HL-60 (cell line): ENCODE measurements around the gene NBDY.

Experiments
- GABPA ChIP-seq: IDR thresholded peaks from 2 replicates; pipeline ENCODE4 v1.6.1; 2012; ENCODE audit warnings: low read depth
- SPI1 ChIP-seq: IDR thresholded peaks from 2 replicates; pipeline ENCODE4 v1.6.1; 2012; ENCODE audit warnings: low read depth, mild to moderate bottlenecking, borderline replicate concordance
- TF ChIP-seq, protein P1 (sequence below): IDR thresholded peaks from one replicate; pipeline ENCODE4 v1.5.1; 2011; ENCODE audit warnings: low read length, control low read depth, inconsistent platforms; ENCODE audit not compliant: insufficient read depth
- TF ChIP-seq, protein P2 (sequence below): IDR thresholded peaks from 2 replicates; pipeline ENCODE4 v1.6.1; 2012; ENCODE audit warnings: low read depth; ENCODE audit not compliant: insufficient replicate concordance

DNA sequence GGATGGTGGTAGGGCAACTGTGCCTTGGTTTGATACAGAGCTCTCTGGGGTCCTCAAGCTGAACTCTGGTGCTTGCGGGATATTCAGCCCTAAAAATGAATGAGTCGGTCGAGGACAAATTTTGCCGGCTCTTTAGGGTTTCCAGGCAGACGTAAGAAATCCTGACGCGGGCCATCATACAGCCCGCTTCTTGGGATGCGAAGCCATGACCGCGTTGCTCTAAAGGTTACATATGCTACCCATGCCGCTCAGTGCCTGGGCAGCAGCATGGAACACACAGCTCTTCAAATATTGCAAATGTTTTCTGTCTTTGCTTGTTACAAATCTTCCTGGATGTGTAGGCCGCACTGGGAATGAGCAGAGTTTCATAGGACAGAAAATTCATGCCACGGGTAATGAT is 55.6 kb downstream of the NBDY start:
- TF ChIP-seq, protein P1, sequence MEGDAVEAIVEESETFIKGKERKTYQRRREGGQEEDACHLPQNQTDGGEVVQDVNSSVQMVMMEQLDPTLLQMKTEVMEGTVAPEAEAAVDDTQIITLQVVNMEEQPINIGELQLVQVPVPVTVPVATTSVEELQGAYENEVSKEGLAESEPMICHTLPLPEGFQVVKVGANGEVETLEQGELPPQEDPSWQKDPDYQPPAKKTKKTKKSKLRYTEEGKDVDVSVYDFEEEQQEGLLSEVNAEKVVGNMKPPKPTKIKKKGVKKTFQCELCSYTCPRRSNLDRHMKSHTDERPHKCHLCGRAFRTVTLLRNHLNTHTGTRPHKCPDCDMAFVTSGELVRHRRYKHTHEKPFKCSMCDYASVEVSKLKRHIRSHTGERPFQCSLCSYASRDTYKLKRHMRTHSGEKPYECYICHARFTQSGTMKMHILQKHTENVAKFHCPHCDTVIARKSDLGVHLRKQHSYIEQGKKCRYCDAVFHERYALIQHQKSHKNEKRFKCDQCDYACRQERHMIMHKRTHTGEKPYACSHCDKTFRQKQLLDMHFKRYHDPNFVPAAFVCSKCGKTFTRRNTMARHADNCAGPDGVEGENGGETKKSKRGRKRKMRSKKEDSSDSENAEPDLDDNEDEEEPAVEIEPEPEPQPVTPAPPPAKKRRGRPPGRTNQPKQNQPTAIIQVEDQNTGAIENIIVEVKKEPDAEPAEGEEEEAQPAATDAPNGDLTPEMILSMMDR, result no peak
- TF ChIP-seq GABPA (no peak), SPI1 (no peak)
- TF ChIP-seq, protein P2, sequence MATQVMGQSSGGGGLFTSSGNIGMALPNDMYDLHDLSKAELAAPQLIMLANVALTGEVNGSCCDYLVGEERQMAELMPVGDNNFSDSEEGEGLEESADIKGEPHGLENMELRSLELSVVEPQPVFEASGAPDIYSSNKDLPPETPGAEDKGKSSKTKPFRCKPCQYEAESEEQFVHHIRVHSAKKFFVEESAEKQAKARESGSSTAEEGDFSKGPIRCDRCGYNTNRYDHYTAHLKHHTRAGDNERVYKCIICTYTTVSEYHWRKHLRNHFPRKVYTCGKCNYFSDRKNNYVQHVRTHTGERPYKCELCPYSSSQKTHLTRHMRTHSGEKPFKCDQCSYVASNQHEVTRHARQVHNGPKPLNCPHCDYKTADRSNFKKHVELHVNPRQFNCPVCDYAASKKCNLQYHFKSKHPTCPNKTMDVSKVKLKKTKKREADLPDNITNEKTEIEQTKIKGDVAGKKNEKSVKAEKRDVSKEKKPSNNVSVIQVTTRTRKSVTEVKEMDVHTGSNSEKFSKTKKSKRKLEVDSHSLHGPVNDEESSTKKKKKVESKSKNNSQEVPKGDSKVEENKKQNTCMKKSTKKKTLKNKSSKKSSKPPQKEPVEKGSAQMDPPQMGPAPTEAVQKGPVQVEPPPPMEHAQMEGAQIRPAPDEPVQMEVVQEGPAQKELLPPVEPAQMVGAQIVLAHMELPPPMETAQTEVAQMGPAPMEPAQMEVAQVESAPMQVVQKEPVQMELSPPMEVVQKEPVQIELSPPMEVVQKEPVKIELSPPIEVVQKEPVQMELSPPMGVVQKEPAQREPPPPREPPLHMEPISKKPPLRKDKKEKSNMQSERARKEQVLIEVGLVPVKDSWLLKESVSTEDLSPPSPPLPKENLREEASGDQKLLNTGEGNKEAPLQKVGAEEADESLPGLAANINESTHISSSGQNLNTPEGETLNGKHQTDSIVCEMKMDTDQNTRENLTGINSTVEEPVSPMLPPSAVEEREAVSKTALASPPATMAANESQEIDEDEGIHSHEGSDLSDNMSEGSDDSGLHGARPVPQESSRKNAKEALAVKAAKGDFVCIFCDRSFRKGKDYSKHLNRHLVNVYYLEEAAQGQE, result no peak
